IPS-18c (cell line): ENCODE measurements around the gene OMD.

Experiments
- H3K4me3 ChIP-seq: 2 replicates; pipeline ENCODE4 v1.7.0; 2013; ENCODE audit warnings: low read depth, mild to moderate bottlenecking, low read length, moderate library complexity; ENCODE audit not compliant: insufficient read depth
- H3K9me3 ChIP-seq: one replicate; pipeline ENCODE4 v1.6.1; 2013; ENCODE audit warnings: mild to moderate bottlenecking, low read length, moderate library complexity; ENCODE audit not compliant: control insufficient read depth, insufficient read depth

The OMD gene, protein sequence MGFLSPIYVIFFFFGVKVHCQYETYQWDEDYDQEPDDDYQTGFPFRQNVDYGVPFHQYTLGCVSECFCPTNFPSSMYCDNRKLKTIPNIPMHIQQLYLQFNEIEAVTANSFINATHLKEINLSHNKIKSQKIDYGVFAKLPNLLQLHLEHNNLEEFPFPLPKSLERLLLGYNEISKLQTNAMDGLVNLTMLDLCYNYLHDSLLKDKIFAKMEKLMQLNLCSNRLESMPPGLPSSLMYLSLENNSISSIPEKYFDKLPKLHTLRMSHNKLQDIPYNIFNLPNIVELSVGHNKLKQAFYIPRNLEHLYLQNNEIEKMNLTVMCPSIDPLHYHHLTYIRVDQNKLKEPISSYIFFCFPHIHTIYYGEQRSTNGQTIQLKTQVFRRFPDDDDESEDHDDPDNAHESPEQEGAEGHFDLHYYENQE

DNA sequence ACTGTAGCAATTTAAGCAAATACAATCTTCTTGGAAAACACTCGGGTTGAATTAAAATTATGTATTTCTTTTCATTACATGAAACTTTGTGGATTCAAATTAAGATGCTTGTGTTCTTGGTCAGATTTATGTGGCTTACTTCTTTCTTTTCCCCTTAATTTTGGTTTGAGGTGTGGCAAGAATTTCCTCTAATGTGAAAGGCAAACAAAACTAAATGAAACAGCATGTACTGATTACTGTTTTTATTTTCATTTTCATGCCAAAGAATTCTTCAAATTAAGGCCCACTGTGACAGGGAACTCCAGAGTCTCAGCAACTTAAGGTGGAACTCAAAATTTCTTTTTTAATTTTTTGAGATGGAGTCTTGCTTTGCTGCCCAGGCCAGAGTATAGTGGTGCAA is at the start of gene OMD:
OMD (minus strand) TSS at position 132 of the 400 bp plus-strand sequence. CDS start 6,913 bp downstream, outside the sequence.
- no peaks in the 10 kb centered on the region for H3K9me3 ChIP-seq
- no peak within 1 kb of the TSS for H3K4me3 ChIP-seq

DNA sequence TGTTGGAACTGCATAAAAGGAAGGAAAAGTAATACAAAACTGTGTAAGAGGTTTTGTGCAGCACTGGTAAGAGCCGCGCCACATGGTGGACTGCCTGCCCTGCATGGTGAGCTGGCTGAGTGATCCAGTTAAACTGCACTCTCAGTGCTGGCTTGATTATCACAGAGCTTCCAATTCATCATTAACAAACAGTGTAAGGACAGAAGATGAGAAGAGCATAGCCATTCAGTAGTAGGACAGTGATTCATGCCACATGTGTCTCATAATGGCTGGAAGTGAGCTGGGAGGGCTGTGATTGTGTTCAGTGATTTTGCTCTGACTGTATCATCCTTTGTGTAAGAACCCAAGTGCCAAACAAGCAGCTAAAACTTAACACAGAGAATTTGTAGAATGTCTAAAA is 43.9 kb upstream of the OMD start:
- Histone ChIP-seq H3K9me3 (no peaks in the 10 kb centered on the region), H3K4me3 (no peak overlapping the region)

DNA sequence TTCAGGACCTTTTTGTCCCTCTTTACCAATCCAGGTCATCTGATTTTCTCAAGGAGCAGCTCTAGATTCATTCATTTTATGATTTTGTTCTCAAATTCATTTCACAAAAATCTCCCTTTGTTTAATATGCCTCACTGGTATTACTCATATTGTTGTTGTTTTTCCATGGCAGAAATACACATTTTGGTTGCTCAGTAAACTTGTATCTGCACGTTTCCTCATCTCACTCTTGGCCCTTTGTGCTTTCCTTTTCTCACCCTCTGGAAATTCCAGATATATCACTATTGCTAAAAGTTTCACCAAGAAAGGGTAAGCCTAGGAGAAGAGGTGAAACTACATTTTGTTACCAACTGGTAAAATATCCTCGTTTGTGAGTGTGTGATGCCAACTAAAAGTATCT is 43.2 kb upstream of the OMD start:
- no peak overlapping the region for H3K4me3 ChIP-seq
- H3K9me3 ChIP-seq: no peaks in the 10 kb centered on the region

DNA sequence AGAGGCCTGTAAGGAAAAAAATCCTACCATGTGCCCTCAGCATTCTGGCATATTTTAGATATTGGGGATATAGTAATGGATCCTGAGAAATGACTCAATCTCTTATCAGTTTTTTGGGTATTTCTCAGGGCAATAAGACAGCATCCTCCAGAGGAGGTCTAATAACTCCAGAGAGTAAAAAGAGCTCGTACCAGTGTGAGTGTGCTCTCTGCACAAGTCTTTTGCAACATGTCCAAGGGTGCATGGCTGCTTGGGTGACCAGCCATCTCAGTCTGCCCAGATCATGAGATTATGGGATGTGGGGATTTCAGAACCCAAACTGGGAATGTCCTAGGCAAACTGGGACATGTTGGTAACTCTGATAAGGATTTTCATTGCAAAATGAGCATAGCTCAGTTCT is 42.8 kb upstream of the OMD start:
- no peaks in the 10 kb centered on the region for H3K9me3 ChIP-seq
- H3K4me3 ChIP-seq: no peak overlapping the region

DNA sequence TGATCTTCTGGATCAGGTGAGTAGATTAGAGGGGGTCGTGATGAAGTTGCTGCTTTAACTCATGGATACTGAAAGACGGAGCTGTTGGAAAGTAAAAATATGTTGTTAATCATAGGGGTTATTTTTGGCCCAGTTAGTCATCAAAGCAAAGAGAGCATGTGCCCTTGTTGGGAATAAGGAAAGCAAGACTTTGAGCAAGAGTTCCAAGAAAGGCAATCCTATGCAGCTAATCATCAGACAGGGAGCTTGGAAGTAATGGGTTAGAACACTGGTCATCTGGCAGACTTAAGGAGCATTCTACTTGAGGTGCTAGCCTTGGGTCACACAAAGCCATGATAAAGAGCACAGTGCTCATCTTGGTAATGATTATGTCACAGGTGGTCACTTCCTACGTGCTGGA is 39.7 kb upstream of the OMD start:
- Histone ChIP-seq H3K4me3 (no peak overlapping the region), H3K9me3 (no peaks in the 10 kb centered on the region)

DNA sequence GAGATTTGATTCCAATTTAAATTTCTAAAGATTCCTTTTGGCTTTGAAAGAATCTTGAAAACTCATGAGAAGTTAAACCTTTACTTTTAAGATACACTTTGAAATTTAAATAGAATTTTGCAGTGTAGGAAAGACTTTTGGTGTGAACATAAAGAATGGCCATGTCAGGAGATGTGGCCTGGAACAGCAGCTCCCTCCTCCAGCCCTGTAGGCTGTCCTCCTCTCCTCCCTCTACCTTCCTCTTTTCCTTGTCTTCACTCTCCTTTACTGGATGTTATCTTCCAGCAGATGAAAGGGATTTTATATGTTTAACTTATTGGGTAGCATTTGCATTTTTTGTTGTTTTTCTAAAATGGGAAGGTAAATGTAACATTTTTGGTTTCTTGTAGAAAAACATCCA is 39.1 kb upstream of the OMD start:
- Histone ChIP-seq H3K4me3 (no peak overlapping the region), H3K9me3 (no peaks in the 10 kb centered on the region)

DNA sequence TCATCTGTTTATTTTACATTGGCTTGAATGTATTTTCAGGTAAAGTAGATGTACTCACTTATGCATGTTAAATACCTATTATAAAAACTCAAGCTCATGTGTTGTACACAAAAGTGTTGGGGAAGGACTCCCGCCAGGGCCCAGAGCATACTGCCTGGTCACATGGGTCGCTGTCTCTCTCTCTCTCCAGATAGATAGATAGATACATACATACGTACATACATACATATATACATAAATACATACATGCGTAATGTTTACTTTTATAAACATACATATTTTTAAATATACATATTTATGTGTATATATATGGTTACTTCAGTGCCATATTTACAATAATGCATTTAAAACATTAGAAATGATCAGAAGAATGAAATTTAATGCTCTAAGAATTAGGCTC is 33.3 kb upstream of the OMD start:
- Histone ChIP-seq H3K9me3 (no peaks in the 10 kb centered on the region), H3K4me3 (no peak overlapping the region)

DNA sequence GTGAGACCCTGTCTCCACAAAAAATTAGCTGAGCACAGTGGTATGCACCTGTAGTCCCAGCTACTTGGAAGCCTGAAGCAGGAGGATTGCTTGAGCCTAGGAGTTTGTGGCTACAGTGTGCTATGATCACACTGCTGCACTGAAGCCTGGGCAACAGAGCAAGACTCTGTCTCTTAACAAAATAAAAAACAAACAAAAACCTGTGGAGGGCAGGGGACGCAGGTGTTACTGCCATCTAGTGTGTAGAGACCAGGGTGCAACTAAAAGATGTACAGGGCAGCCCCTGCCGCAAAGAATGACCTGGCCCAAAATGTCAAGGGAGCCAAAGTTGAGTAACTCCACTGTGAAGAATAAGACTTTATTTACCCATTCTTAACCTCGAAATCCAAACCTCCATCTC is 30.9 kb upstream of the OMD start:
- H3K9me3 ChIP-seq: no peaks in the 10 kb centered on the region
- no peak overlapping the region for H3K4me3 ChIP-seq

DNA sequence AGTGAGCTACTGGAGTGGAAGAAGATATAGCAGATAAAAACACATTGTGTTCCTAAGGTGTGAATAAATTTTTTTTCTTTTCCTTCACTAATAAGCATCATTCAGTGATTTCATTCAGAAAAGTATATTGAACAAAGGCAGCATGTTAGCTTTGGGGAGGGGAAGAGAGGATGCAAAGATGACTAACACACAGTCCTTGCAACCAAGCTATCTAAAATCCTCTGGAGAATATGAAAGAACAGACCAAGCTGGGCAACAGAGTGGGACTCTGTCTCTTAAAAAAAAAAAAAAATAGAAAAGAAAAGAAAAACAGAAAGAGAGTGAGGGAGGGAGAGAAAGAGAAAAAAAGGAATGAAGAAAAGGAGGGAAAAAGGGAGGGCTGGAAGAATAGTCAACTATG is 22.3 kb upstream of the OMD start:
- H3K9me3 ChIP-seq: no peaks in the 10 kb centered on the region
- H3K4me3 ChIP-seq: no peak overlapping the region

DNA sequence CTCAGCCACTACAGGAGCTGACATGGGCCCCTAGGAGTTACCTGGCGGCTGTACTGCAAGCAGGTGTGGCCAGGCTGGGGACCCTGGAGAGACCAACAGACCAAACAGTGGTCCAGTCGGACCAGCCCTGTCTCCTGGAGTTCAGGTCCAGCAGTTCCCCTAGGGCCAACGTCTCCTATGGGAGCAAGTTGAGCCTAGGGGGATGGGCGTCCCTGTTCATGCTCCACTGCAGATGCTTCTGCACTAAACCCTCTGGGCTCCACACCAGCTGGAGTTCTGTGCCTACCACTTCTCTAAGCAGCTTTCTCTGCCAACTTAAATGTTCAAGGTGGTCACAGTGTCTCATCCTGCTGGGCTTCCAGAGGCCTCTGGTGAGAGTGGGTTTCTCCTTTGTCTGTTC is 20.6 kb upstream of the OMD start:
- Histone ChIP-seq H3K9me3 (no peaks in the 10 kb centered on the region), H3K4me3 (no peak overlapping the region)

DNA sequence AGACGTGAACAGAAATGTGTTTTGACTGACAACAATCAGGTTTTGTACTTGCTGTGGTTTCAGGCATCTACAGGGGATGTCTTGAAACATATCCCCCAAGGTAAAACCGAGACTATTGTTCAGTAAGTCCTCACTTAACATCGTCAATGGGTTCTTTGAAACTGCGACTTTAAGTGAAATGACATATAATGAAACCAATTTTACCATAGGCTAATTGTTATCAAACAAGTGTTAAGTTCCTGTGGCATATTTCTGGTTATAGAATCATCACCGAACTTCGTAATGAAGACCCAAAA is 16.4 kb upstream of the OMD start:
- Histone ChIP-seq H3K9me3 (no peaks in the 10 kb centered on the region), H3K4me3 (no peak overlapping the region)

DNA sequence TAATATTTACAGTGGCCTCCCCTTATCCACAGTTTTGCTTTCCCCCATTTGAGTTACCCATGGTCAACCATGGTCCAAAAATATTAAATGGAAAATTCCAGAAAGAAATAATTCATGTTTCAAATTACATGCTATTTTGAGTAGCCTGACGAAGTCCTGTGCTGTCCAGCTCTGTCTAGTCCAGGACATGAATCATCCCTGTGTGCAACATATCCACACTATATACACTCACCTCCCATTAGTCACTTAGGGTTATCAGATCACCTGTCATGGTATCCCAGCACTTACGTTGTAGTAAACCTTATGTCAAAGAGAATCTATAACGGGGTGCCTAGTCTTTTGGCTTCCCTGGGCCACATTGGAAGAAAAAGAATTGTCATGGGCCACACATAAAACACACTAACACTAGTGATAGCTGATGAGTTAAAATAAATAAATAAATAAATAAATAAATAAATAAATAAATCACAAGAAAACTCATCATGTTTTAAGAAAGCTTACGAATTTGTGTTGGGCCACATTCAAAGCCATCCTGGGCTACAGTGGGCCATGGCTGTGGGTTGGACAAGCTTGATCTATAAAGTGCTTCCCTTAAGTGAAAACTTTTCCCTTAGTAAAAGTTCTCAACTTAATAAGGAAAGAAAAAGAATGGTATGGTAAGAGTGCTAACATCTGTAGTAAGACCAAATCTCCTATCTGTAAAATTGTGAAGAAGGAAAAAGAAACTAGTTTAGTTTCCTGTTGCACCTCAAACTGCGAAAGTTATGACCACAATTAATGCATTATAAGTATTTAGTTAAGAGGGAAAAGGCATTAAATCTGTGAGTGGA is 15.9 kb upstream of the OMD start:
- Histone ChIP-seq H3K9me3 (no peaks in the 10 kb centered on the region), H3K4me3 (no peak overlapping the region)

DNA sequence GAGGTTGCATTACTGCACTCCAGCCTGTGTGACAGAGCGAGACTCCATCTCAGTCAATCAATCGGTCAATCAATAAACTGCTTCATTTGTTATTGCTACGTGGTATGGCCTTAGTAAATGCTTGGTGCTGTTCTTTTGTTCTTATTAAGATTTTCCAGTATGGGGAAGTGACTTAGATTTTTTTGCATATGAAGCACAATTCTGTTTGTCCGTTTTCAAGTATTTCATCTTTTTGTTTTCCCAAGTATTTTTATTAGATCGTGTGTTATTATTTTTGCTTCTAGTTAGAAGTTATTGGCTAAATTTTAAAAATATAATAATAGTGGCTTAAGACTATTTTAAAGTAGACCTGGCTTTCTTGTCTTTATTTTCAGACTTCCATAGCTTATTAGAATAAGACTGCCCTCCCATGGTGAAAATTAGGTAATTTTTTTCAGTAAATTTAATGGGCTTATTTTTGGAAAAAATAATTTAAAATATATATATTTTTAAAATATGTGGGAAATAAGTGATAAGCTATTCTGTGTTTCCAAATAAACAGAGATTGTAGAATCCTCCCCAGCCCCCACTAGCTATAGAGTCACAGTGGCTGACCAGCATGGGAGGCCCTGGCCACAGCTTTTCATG is 14.7 kb upstream of the OMD start:
- H3K4me3 ChIP-seq: no peak overlapping the region
- H3K9me3 ChIP-seq: no peaks in the 10 kb centered on the region

DNA sequence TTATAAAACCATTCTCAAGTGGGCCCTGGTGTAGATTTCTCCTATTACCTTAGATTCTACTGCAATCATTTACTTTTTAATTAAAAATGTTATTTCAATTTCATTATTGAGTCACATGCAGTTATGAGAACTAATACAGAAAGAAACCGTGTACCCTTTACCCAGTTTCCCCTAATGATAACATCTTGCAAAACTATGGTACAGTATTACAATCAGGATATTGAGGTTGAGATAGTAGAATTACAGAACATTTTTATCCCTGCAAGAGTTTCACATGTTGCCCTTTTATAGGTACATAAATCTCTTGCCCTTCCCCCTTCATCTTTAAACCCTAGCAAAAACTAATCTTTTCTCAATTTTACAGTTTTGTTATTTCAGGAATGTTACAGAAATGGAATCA is 11.0 kb upstream of the OMD start:
- Histone ChIP-seq H3K9me3 (no peaks in the 10 kb centered on the region), H3K4me3 (no peak overlapping the region)

DNA sequence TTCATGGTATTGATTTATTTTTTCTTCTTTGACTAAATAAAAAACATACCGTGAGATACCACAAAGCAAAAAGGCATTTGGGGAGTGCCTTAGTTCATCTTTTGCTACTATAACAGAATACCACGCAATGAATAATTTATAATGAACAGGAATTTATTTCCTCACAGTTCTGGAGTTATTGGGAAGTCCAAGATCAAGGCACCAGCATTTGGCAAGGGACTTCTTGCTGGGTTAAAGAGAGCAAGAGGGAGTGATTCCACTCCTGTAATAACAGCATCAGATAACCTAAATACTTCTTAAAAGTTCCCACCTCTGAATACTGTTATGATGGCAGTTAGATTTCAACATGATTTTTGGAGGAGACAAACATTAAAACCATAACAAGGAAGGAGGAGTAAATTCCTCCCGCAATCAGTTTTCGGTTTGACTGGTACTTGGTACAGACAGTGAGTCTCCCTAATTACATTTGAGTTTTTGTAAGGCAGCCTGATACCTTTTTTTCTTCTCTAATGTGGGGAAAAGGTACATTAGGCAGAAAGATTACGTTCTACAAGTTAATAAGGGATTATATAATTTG is 8.8 kb upstream of the OMD start:
- H3K9me3 ChIP-seq: no peaks in the 10 kb centered on the region
- no peak overlapping the region for H3K4me3 ChIP-seq

DNA sequence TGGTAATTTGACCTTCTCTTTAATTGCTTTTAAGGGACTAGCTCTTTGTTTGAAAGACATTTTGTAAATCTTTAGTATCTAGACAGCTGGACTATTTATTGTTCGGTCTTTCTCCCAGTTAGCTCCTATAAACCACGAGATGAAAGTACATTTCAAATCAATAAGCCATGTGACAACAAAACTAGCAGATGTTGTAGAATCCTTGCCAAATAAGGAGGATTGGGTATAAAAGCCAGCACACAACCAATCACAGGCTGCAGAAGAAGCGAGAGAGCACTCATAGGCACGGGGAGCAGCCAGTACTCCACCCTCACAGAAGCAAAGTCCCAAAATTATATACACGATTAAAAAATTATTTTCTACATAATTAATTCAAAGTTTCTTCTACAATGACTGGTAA is 8.1 kb upstream of the OMD start:
- H3K9me3 ChIP-seq: no peaks in the 10 kb centered on the region
- no peak overlapping the region for H3K4me3 ChIP-seq

DNA sequence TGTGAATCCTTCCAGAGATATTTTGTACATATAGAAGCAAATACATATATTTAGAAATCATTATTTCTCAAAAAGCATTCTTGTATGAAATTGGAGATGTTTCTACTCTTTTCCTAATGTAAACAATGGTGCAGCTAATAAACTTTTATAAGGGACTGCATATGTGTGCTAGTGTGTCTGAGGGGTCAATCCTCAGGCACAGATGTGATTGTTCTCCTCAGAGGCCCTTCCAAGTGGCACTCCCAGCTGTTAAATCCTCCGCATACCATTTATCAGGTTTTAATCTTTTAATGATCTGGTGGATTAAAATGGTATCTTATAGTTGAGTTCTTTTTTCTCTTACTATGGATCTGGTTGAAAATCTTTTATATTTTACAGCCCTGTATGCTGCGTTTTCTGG is 5.6 kb upstream of the OMD start:
- Histone ChIP-seq H3K9me3 (no peaks in the 10 kb centered on the region), H3K4me3 (no peak overlapping the region)
